ENCODE data around the gene RXFP4.
A peak's percentile ranks its signal among the peaks of the same experiment; 100 is the strongest.

The RXFP4 gene

DNA sequence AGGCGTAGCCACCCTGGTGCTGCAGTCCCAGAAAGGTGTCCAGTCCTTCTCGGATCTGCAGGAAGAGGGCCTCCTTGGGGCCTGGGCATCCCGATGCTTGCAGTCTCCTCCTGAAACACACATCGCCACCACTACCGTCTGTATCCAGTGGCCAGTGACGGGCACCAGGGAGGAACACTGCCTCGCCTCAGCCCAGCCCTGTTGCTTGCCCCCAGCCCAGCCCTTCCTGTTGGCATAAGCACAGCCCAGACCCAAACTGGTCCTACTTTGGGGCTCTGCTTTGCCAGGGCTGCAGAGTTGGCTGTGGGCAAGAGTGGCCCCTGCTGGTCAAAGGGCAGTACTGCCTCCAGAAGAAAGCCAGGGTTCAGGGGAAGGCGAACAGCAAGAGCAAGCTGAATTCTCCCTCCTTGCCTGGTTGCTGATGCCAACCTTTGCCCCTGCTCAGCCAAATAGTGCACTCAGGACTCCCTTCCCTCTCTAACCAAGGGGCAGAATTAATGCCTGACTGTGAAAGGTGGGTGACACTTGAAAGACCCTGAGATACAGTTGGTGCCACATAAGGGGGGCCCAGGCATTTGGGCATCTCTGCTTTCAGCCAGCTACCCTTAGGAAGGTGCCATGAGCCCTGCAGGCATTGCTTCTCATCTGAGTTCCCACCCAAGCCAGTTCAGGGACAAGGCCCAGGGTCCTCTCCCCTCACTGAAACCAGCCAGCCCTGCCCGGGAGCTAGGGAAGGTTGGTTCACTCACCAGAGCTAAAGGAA lies 48.0 kb downstream of the RXFP4 start:
- TF ChIP-seq, protein P1, sequence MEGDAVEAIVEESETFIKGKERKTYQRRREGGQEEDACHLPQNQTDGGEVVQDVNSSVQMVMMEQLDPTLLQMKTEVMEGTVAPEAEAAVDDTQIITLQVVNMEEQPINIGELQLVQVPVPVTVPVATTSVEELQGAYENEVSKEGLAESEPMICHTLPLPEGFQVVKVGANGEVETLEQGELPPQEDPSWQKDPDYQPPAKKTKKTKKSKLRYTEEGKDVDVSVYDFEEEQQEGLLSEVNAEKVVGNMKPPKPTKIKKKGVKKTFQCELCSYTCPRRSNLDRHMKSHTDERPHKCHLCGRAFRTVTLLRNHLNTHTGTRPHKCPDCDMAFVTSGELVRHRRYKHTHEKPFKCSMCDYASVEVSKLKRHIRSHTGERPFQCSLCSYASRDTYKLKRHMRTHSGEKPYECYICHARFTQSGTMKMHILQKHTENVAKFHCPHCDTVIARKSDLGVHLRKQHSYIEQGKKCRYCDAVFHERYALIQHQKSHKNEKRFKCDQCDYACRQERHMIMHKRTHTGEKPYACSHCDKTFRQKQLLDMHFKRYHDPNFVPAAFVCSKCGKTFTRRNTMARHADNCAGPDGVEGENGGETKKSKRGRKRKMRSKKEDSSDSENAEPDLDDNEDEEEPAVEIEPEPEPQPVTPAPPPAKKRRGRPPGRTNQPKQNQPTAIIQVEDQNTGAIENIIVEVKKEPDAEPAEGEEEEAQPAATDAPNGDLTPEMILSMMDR (IDR thresholded peaks at IDR 0.05; ENCODE audit: insufficient read depth, low read length, poor library complexity, severe bottlenecking), result peak; percentile 97
- H3K36me3 ChIP-seq (ENCODE audit: control insufficient read depth, insufficient read depth, low read length), result no peaks in the 10 kb centered on the region
- H3K4me3 ChIP-seq (replicated peaks; ENCODE audit: low read depth, low read length), result no peak overlapping the region
- H3K27me3 ChIP-seq (replicated peaks; ENCODE audit: control insufficient read depth, insufficient read depth, low read length), result no peaks in the 10 kb centered on the region
- peak; percentile 79 for DNase-seq (ENCODE audit: extremely low read depth, insufficient read length)

DNA sequence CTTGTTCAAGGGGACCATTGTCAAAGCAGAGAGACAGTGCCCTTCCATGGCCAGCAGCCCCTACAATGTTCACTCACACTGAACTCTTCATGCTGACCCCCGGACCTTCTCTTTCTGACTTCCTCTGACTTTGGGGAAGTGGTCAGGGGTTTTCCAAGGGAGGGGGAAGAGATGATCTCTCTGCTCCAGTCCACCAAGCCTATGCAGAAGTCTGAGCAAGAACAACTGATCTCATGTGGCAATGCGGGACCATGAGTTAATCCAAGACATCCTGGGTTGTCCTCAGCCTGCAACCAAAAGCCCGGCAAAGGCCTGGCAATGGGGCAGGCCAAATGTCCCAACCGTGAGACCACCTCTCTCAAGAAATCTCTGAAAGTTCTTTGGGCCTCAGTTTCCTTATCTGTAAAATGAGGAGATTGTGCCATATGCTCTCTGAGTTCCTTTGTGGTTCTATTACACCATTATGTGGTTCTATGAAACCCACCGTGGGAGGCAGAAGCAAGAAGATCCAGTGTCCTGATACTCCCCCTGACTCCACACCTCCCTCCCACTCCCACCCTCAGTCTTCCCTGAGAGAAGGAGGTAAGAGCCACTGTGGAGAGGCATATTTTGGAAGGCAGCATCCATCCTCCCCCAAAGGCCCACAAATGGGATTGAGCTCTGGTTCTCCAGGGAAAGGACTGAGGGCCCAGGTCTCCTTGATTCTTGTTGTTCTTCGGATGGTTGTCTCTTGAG lies 48.7 kb downstream of the RXFP4 start:
- H3K4me3 ChIP-seq (replicated peaks; ENCODE audit: low read depth, low read length), result no peak overlapping the region
- DNase-seq (ENCODE audit: extremely low read depth, insufficient read length), result no peak
- no peaks in the 10 kb centered on the region for H3K36me3 ChIP-seq (ENCODE audit: control insufficient read depth, insufficient read depth, low read length)
- H3K27me3 ChIP-seq (replicated peaks; ENCODE audit: control insufficient read depth, insufficient read depth, low read length), result no peaks in the 10 kb centered on the region
- TF ChIP-seq, protein P1 (IDR thresholded peaks at IDR 0.05; ENCODE audit: insufficient read depth, low read length, poor library complexity, severe bottlenecking), result no peak
